ENCODE measurements around the gene NOP14. TPM values are rescaled to one million over a fixed set of nuclear protein-coding genes. Genes with fewer than 3 reads are reported as not detected.

The NOP14 gene
- total and polyA plus RNA-seq, 2 of the 8 experiments (the other 6 are each of a cell fraction or from before 2014, with no cell fraction given): 8.6 to 45.3 TPM

- TF ChIP-seq SP1 (IDR thresholded peaks at IDR 0.05; ENCODE audit: low read depth, low read length) (no peak), BACH1 (IDR thresholded peaks at IDR 0.05; ENCODE audit: low read length) (no peak), ATF3 (IDR thresholded peaks at IDR 0.05; ENCODE audit: insufficient read depth, low read depth, low read length) (no peak), SP4 (IDR thresholded peaks at IDR 0.05; ENCODE audit: low read length) (no peak), KDM1A (IDR thresholded peaks at IDR 0.05; ENCODE audit: borderline replicate concordance, low read length) (no peak)
- Histone ChIP-seq H3K56ac (replicated peaks; ENCODE audit: insufficient read length, low read depth, low read length) (no peak overlapping the region), H2BK15ac (ENCODE audit: low read length) (no peak overlapping the region), H2BK12ac (ENCODE audit: low read depth, low read length) (no peak overlapping the region), H3K4me2 (ENCODE audit: insufficient read depth in 1 of 2, low read depth in 2 of 2, low read length in 2 of 2) (no peak overlapping the region), H3K4ac (replicated peaks; ENCODE audit: insufficient read length, low read depth, low read length) (no peak overlapping the region), H4K5ac (ENCODE audit: insufficient read length, low read depth, low read length) (no peak overlapping the region), H2AFZ (ENCODE audit: low read length) (no peak overlapping the region), H3K23me2 (ENCODE audit: low read depth, low read length) (no peaks in the 10 kb centered on the region), H2BK5ac (ENCODE audit: low read depth, low read length) (no peak overlapping the region), H3K9ac (replicated peaks in 1 of 4; ENCODE audit: extremely low read depth in 1 of 4, low read depth in 3 of 4, low read length in 3 of 4) (no peak overlapping the region), H3K23ac (ENCODE audit: insufficient read length) (no peak overlapping the region), H2BK120ac (replicated peaks; ENCODE audit: low read depth, low read length) (no peak overlapping the region), H4K8ac (ENCODE audit: extremely low read depth, insufficient read depth, low read length) (no peak overlapping the region), H3K9me3 (ENCODE audit: insufficient read depth in 2 of 2, low read depth in 1 of 2, low read length in 1 of 2) (no peaks in the 10 kb centered on the region), H2AK5ac (ENCODE audit: low read depth, low read length) (no peak overlapping the region), H3K27ac (ENCODE audit: low read depth, low read length) (no peak overlapping the region), H3K4me3 (ENCODE audit: extremely low read depth in 1 of 4, insufficient read depth in 2 of 4, low read depth in 3 of 4, low read length in 4 of 4) (no peak overlapping the region), H3K79me2 (ENCODE audit: control insufficient read depth in 1 of 2, insufficient read depth in 2 of 2, low read length in 2 of 2) (no peaks in the 10 kb centered on the region), H3K27me3 (replicated peaks in 1 of 4; ENCODE audit: control insufficient read depth in 3 of 4, extremely low read depth in 1 of 4, insufficient read depth in 3 of 4, low read length in 3 of 4) (no peaks in the 10 kb centered on the region), H3K36me3 (ENCODE audit: control insufficient read depth in 2 of 4, insufficient read depth in 4 of 4, low read length in 3 of 4) (peaks cover 19 to 61% (median 32%) of the 10 kb centered on the region in 4 experiments), H3K14ac (ENCODE audit: insufficient read length) (no peak overlapping the region), H4K91ac (replicated peaks; ENCODE audit: insufficient read length, low read length) (no peak overlapping the region), H4K20me1 (replicated peaks in 1 of 2; ENCODE audit: control insufficient read depth in 1 of 2, insufficient read depth in 2 of 2, low read length in 2 of 2) (no peaks in the 10 kb centered on the region), H3K4me1 (replicated peaks in 1 of 4; ENCODE audit: control insufficient read depth in 3 of 4, insufficient read depth in 4 of 4, low read length in 3 of 4) (no peaks in the 10 kb centered on the region), H2BK20ac (ENCODE audit: low read length) (no peak overlapping the region), H3K18ac (ENCODE audit: extremely low read depth, low read length) (no peak overlapping the region), H3K79me1 (ENCODE audit: low read depth, low read length) (no peaks in the 10 kb centered on the region; the same call in 1 of the 2 replicates)
- POLR2A ChIA-PET (ENCODE audit: partially characterized antibody): no interaction called here
- 95% methylated on average over 3 of the region's 3 CpGs; no CpG with 5 or more reads in 1 of the 2 experiments for WGBS, 2 experiments (ENCODE audit: extremely low coverage in 1 of 2, insufficient coverage in 1 of 2, insufficient read length in 1 of 2, insufficient replicate concordance in 2 of 2, low coverage in 1 of 2, low lambda C conversion rate in 2 of 2, missing lambda C conversion rate in 1 of 2)
- DNase-seq (ENCODE audit: low read depth in 1 of 2, low spot score in 2 of 2) (no peak), FAIRE-seq (no peak)
- CTCF ChIA-PET (ENCODE audit: partially characterized antibody): no interaction called here
Observed at GRCh38 chr4:2898001-2898400, 65.2 kb downstream of the NOP14 start.
